ENCODE results near the gene SLC38A6.
"Not testable (repeated sequence)": the region's sequence is repeated elsewhere in the genome, so short reads cannot be mapped to it uniquely, and the experiment has no call there.

Gene SLC38A6

GRCh38 chr14:61063461-61063860, 82.4 kb downstream of the SLC38A6 start:
- no peak overlapping the region for H3K27ac Mint-ChIP-seq
- H3K4me3 Mint-ChIP-seq = no peak overlapping the region
- H3K4me1 Mint-ChIP-seq (ENCODE audit: low read depth) = no peaks in the 10 kb centered on the region
- H3K36me3 Mint-ChIP-seq = peaks cover 17% of the 10 kb centered on the region
- no peaks in the 10 kb centered on the region for H3K27me3 Mint-ChIP-seq
- peaks cover 3% of the 10 kb centered on the region for H3K9me3 Mint-ChIP-seq (ENCODE audit: low read depth)

- no peaks in the 10 kb centered on the region for H3K4me1 Mint-ChIP-seq (ENCODE audit: low read depth)
- no peak overlapping the region for H3K27ac Mint-ChIP-seq
- H3K9me3 Mint-ChIP-seq (ENCODE audit: low read depth) = peaks cover 3% of the 10 kb centered on the region
- H3K36me3 Mint-ChIP-seq = peaks cover 19% of the 10 kb centered on the region
- no peak overlapping the region for H3K4me3 Mint-ChIP-seq
- no peaks in the 10 kb centered on the region for H3K27me3 Mint-ChIP-seq
Observed at GRCh38 chr14:61064210-61064609, 83.2 kb downstream of the SLC38A6 start.

GRCh38 chr14:61064856-61065255, 83.8 kb downstream of the SLC38A6 start:
- peaks cover 10% of the 10 kb centered on the region for H3K9me3 Mint-ChIP-seq (ENCODE audit: low read depth)

GRCh38 chr14:61065656-61066055, 84.6 kb downstream of the SLC38A6 start:
- Mint-ChIP-seq H3K4me1 (ENCODE audit: low read depth) (no peaks in the 10 kb centered on the region), H3K9me3 (ENCODE audit: low read depth) (peaks cover 14% of the 10 kb centered on the region), H3K27ac (no peak overlapping the region), H3K4me3 (no peak overlapping the region), H3K36me3 (peaks cover 33% of the 10 kb centered on the region), H3K27me3 (no peaks in the 10 kb centered on the region)

More at GRCh38 chr14:61064856-61065255, 83.8 kb downstream of the SLC38A6 start:
- Mint-ChIP-seq H3K4me1 (ENCODE audit: low read depth) (no peaks in the 10 kb centered on the region), H3K36me3 (peaks cover 25% of the 10 kb centered on the region), H3K27ac (no peak overlapping the region), H3K27me3 (no peaks in the 10 kb centered on the region), H3K4me3 (no peak overlapping the region)

GRCh38 chr14:61072442-61072841, 91.4 kb downstream of the SLC38A6 start:
- Mint-ChIP-seq H3K9me3 (ENCODE audit: low read depth) (peaks cover 11% of the 10 kb centered on the region), H3K36me3 (peaks cover 27% of the 10 kb centered on the region)
- H3K4me1 Mint-ChIP-seq (ENCODE audit: low read depth); H3K4me3 Mint-ChIP-seq; H3K27me3 Mint-ChIP-seq; H3K27ac Mint-ChIP-seq: not testable (repeated sequence)

GRCh38 chr14:61074852-61075251, 93.8 kb downstream of the SLC38A6 start:
- Mint-ChIP-seq H3K27me3 (no peaks in the 10 kb centered on the region), H3K4me1 (ENCODE audit: low read depth) (no peaks in the 10 kb centered on the region), H3K4me3 (no peak overlapping the region), H3K27ac (no peak overlapping the region), H3K36me3 (peaks cover 27% of the 10 kb centered on the region), H3K9me3 (ENCODE audit: low read depth) (peaks cover 4% of the 10 kb centered on the region)

- H3K4me1 Mint-ChIP-seq (ENCODE audit: low read depth) = no peaks in the 10 kb centered on the region
- H3K27ac Mint-ChIP-seq = no peak overlapping the region
- no peak overlapping the region for H3K4me3 Mint-ChIP-seq
- H3K36me3 Mint-ChIP-seq = peaks cover 17% of the 10 kb centered on the region
- H3K27me3 Mint-ChIP-seq = no peaks in the 10 kb centered on the region
- no peaks in the 10 kb centered on the region for H3K9me3 Mint-ChIP-seq (ENCODE audit: low read depth)
Observed at GRCh38 chr14:61076556-61076955, 95.5 kb downstream of the SLC38A6 start.

GRCh38 chr14:61077437-61077836, 96.4 kb downstream of the SLC38A6 start:
- no peaks in the 10 kb centered on the region for H3K27me3 Mint-ChIP-seq
- no peak overlapping the region for H3K27ac Mint-ChIP-seq
- H3K9me3 Mint-ChIP-seq (ENCODE audit: low read depth) = no peaks in the 10 kb centered on the region
- H3K4me3 Mint-ChIP-seq = no peak overlapping the region
- H3K4me1 Mint-ChIP-seq (ENCODE audit: low read depth) = no peaks in the 10 kb centered on the region
- peaks cover 14% of the 10 kb centered on the region for H3K36me3 Mint-ChIP-seq

- Mint-ChIP-seq H3K27ac (no peak overlapping the region), H3K4me1 (ENCODE audit: low read depth) (no peaks in the 10 kb centered on the region), H3K9me3 (ENCODE audit: low read depth) (no peaks in the 10 kb centered on the region), H3K4me3 (no peak overlapping the region), H3K36me3 (peaks cover 11% of the 10 kb centered on the region), H3K27me3 (no peaks in the 10 kb centered on the region)
Observed at GRCh38 chr14:61077951-61078720, 97.1 kb downstream of the SLC38A6 start.

GRCh38 chr14:61080591-61081010, 99.6 kb downstream of the SLC38A6 start:
- Mint-ChIP-seq H3K4me1 (ENCODE audit: low read depth) (no peaks in the 10 kb centered on the region), H3K9me3 (ENCODE audit: low read depth) (peaks cover 3% of the 10 kb centered on the region), H3K27ac (no peak overlapping the region), H3K27me3 (no peaks in the 10 kb centered on the region), H3K4me3 (no peak overlapping the region), H3K36me3 (peaks cover 27% of the 10 kb centered on the region)

GRCh38 chr14:61088081-61088480, 107.0 kb downstream of the SLC38A6 start:
- H3K4me3 Mint-ChIP-seq = no peak overlapping the region
- peaks cover 6% of the 10 kb centered on the region for H3K9me3 Mint-ChIP-seq (ENCODE audit: low read depth)
- H3K36me3 Mint-ChIP-seq = peaks cover 21% of the 10 kb centered on the region
- no peaks in the 10 kb centered on the region for H3K4me1 Mint-ChIP-seq (ENCODE audit: low read depth)
- H3K27ac Mint-ChIP-seq = no peak overlapping the region
- no peaks in the 10 kb centered on the region for H3K27me3 Mint-ChIP-seq

- Mint-ChIP-seq H3K27me3 (no peaks in the 10 kb centered on the region), H3K4me3 (no peak overlapping the region), H3K9me3 (ENCODE audit: low read depth) (peaks cover 6% of the 10 kb centered on the region), H3K36me3 (peaks cover 16% of the 10 kb centered on the region), H3K4me1 (ENCODE audit: low read depth) (no peaks in the 10 kb centered on the region), H3K27ac (no peak overlapping the region)
Observed at GRCh38 chr14:61089126-61089750, 108.2 kb downstream of the SLC38A6 start.

GRCh38 chr14:61090432-61091216, 109.6 kb downstream of the SLC38A6 start:
- H3K36me3 Mint-ChIP-seq = peaks cover 11% of the 10 kb centered on the region

GRCh38 chr14:61091657-61092273, 110.7 kb downstream of the SLC38A6 start:
- Mint-ChIP-seq H3K27me3 (no peaks in the 10 kb centered on the region), H3K4me1 (ENCODE audit: low read depth) (no peaks in the 10 kb centered on the region), H3K4me3 (no peak overlapping the region), H3K36me3 (peaks cover 16% of the 10 kb centered on the region), H3K9me3 (ENCODE audit: low read depth) (peaks cover 3% of the 10 kb centered on the region), H3K27ac (no peak overlapping the region)

More at GRCh38 chr14:61090432-61091216, 109.6 kb downstream of the SLC38A6 start:
- Mint-ChIP-seq H3K4me3 (no peak overlapping the region), H3K4me1 (ENCODE audit: low read depth) (no peaks in the 10 kb centered on the region), H3K27ac (no peak overlapping the region), H3K9me3 (ENCODE audit: low read depth) (peaks cover 2% of the 10 kb centered on the region), H3K27me3 (no peaks in the 10 kb centered on the region)

GRCh38 chr14:61098096-61098495, 117.1 kb downstream of the SLC38A6 start:
- not testable (repeated sequence) for H3K4me1 Mint-ChIP-seq (ENCODE audit: low read depth); H3K9me3 Mint-ChIP-seq (ENCODE audit: low read depth); H3K27me3 Mint-ChIP-seq

More at GRCh38 chr14:61098096-61098495, 117.1 kb downstream of the SLC38A6 start:
- not testable (repeated sequence) for H3K27ac Mint-ChIP-seq, H3K4me3 Mint-ChIP-seq
- H3K36me3 Mint-ChIP-seq = peaks cover 23% of the 10 kb centered on the region

All from activated naive CD8-positive, alpha-beta T cell (primary cell).